Sigmoid colon (tissue), 7 donors: ENCODE data around the gene PCGF5. TPM values are rescaled to one million over a fixed set of nuclear protein-coding genes. Genes with fewer than 3 reads are reported as not detected.

Experiments
- DNase-seq: peaks from one replicate; pipeline ENCODE4 v3.0.0-alpha.2; 2019
- H3K27ac ChIP-seq, 4 donors: fragments of 200-600 bp; sonication (generic); one replicate each; pipeline ENCODE4 v1.5.1; 2016 to 2019; ENCODE audit warnings: mild to moderate bottlenecking in 1 of 4
- H3K27me3 ChIP-seq, 3 donors: fragments of 200-600 bp; sonication (generic); one replicate each; pipeline ENCODE4 v1.5.1; 2019; ENCODE audit warnings: mild to moderate bottlenecking in 1 of 3
- H3K36me3 ChIP-seq, 4 donors: fragments of 200-600 bp; sonication (generic); one replicate each; pipeline ENCODE4 v1.5.1; 2016 to 2019
- H3K4me1 ChIP-seq, 4 donors: fragments of 200-600 bp; sonication (generic); one replicate each; pipeline ENCODE4 v1.5.1; 2017 to 2019
- H3K4me3 ChIP-seq, 4 donors: fragments of 200-600 bp; sonication (generic); one replicate each; pipeline ENCODE4 v1.5.1; 2017 to 2019; ENCODE audit warnings: mild to moderate bottlenecking in 2 of 4, moderate library complexity in 1 of 4
- H3K9me3 ChIP-seq, 4 donors: fragments of 200-600 bp in 3 of 4; sonication (generic) in 3 of 4; one replicate each; pipeline versions ENCODE4 v1.5.1 to v1.6.1; 2013 to 2019
- EP300 ChIP-seq, 4 donors: sonication (generic); formaldehyde crosslinking; IDR thresholded peaks; one replicate each; pipeline ENCODE4 v1.6.1; 2017; ENCODE audit warnings: antibody characterized with exemption in 4 of 4
- POLR2A ChIP-seq, 2 donors: fragments of 450-650 bp; IDR thresholded peaks; one replicate each; pipeline ENCODE4 v1.6.1; 2016; ENCODE audit warnings: antibody characterized with exemption in 2 of 2, mild to moderate bottlenecking in 2 of 2, moderate library complexity in 2 of 2
- POLR2AphosphoS5 ChIP-seq, 4 donors: sonication (generic); formaldehyde crosslinking; IDR thresholded peaks; one replicate each; pipeline ENCODE4 v1.6.1; 2017; ENCODE audit warnings: antibody characterized with exemption in 4 of 4
- WGBS, 2 donors: extraction: QIAGEN DNeasy Blood & Tissue Kit; methylation state at CpG; one replicate each; pipeline ENCODE4 v1.1.7; 2013; 5-methylcytosine and 5-hydroxymethylcytosine counted together
- intact Hi-C: fragments of 100-400 bp; cut with DNase I; formaldehyde crosslinking; loops from one replicate; pipeline ENCODE4 v1.15.1; 2023
- polyA plus RNA-seq, 3 donors: library from polyadenylated mRNA; stranded (reverse); fragments of 200-250 nt; gene quantifications; one replicate each; pipeline ENCODE4 v1.2.3, GENCODE V29; 2013
- total RNA-seq, 4 donors: library from RNA; depleted of rRNA; stranded (reverse); fragments of >200 nt; gene quantifications; one replicate each; pipeline ENCODE4 v1.1.0, GENCODE V29; 2016
- TF ChIP-seq, protein P1 (sequence below), 4 experiments: fragments of 450-650 bp in 3 of 4; fragments of 200-600 bp in 1 of 4; IDR thresholded peaks; one replicate each; pipeline ENCODE4 v1.5.1; 2016 to 2019; ENCODE audit warnings: antibody characterized with exemption in 4 of 4, mild to moderate bottlenecking in 3 of 4, moderate library complexity in 2 of 4
- donor health status: healthy with polysubstance abuse.
- donor health status: Bipolar disorder and iron deficiency.
- donor health status: healthy.

The PCGF5 gene
- total and polyA plus RNA-seq, 7 donors = 38.9 to 78.7 (median 49.6) TPM

DNA sequence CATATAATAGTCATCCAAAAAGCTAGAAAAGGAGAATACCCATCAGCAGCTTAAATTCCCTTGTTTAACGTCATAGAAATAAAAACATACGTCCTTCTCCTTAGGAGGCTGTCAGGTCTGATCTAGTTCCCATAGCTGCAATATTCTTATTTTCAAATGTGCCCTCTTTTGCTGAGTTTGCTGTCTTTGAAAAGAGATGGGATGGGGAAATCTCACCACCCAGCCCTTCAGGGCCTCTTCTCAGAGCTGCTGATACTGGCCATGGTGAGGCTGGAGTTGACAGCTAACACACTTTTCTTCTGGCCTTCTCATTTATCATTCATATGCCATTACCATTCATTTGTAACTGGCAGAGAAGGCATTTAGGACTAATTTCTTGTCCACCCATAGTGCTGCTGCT lies 5.1 kb upstream of the PCGF5 start:
- H3K4me1 ChIP-seq = peaks cover 0 to 18% (median 0%) of the 10 kb centered on the region in 4 donors
- H3K27me3 ChIP-seq = no peaks in the 10 kb centered on the region
- WGBS, 2 donors = 85 to 90% methylated on average over 2 of the region's 2 CpGs
- no peaks in the 10 kb centered on the region for H3K36me3 ChIP-seq
- no peak overlapping the region for H3K4me3 ChIP-seq
- TF ChIP-seq POLR2A (IDR thresholded peaks at IDR 0.05) (no peak), POLR2AphosphoS5 (IDR thresholded peaks at IDR 0.05) (no peak), EP300 (IDR thresholded peaks at IDR 0.05) (no peak)
- TF ChIP-seq, protein P1, sequence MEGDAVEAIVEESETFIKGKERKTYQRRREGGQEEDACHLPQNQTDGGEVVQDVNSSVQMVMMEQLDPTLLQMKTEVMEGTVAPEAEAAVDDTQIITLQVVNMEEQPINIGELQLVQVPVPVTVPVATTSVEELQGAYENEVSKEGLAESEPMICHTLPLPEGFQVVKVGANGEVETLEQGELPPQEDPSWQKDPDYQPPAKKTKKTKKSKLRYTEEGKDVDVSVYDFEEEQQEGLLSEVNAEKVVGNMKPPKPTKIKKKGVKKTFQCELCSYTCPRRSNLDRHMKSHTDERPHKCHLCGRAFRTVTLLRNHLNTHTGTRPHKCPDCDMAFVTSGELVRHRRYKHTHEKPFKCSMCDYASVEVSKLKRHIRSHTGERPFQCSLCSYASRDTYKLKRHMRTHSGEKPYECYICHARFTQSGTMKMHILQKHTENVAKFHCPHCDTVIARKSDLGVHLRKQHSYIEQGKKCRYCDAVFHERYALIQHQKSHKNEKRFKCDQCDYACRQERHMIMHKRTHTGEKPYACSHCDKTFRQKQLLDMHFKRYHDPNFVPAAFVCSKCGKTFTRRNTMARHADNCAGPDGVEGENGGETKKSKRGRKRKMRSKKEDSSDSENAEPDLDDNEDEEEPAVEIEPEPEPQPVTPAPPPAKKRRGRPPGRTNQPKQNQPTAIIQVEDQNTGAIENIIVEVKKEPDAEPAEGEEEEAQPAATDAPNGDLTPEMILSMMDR (IDR thresholded peaks at IDR 0.05) = no peak
- DNase-seq = no peak
- intact Hi-C loops = no loop called here
- H3K9me3 ChIP-seq = no peaks in the 10 kb centered on the region
- no peak overlapping the region for H3K27ac ChIP-seq

DNA sequence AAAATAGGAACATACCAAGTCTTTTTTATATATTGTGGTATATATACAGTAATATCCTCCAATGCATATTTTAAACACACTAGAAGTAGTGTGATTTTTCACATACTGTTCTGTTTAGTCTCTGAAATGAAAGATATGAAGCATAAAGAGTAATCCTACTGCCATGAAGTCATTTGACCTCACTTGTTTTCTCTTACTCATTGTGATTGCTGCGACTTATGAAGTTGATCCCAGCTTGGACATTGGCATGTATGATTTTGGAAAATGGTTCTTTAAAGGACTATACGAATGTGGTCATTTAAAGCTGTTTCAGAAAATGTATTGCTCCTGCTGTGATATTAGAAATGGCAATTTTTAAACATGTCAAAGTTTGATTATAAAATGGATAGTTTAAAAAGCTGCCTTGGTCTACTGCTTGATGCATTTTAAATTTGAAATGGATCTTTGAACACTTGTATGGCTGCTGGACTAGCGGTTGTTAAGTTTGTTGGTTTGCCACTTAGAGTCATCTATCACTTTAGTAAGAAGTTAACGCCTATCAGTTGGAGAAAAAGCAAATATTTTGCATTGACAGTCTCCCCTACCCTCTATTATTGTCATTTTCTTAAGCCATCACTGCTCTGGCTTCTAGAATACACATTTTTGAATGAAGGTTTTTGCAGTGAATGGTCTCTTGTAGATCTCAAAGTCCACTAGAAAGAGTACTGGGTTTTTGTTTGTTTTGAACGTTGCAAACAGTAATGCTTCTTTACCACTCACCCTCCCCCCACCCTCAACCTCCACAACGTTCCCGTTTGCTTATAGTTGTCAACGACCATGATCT lies 881 bp upstream of the PCGF5 start:
- Histone ChIP-seq H3K36me3 (no peaks in the 10 kb centered on the region), H3K4me3 (peak overlapping the region; percentile 18 to 99 (median 96)), H3K27ac (peak overlapping the region; percentile 89 to 96 (median 94)), H3K27me3 (no peaks in the 10 kb centered on the region), H3K9me3 (no peaks in the 10 kb centered on the region), H3K4me1 (peaks cover 0 to 35% (median 28%) of the 10 kb centered on the region in 4 donors)
- DNase-seq = no peak
- TF ChIP-seq POLR2AphosphoS5 (IDR thresholded peaks at IDR 0.05) = no peak
- TF ChIP-seq, protein P1 (IDR thresholded peaks at IDR 0.05) = no peak
- TF ChIP-seq POLR2A (IDR thresholded peaks at IDR 0.05) = no peak
- no peak for TF ChIP-seq EP300 (IDR thresholded peaks at IDR 0.05)
- WGBS, 2 donors = 9 to 33% methylated on average over 8 of the region's 8 CpGs
- intact Hi-C loops = no loop called here

DNA sequence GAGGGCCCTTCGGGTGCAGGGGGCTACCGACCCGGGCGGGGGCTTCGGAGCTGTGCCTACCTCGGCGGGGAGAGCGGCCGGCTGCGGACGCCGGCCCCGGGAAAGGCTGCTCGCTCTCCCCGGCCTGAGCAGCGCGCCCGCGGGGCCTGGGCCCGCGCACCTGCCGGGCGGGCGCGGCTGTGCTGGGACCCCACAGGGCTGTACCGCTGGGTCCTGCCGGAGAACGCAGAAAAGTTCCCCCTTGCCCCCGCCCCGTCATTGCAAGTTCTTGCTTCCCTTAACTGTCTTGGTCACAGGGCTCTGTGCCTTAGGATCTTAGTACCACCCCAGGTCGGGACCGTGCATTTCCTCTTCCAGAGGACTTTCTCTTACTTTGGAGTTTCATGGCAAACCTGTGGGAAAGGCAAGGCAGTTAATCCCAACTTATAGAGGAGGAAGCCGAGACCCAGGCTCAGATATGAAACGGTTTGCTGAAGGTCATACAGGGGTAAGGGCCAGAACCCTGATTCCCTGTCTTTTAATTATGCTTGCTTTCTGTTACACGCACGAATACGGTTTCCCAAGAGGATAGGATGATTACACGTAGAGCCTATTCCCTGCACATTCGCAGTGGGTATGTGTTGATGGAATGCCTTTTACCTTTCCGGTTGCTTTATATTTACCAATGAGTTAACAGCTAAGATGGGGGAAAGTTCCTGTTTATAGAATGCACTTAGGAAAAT lies 652 bp downstream of the PCGF5 start:
- intact Hi-C loops = loop anchor here (1.0 kb wide), 1 partner anchor 59 kb away; no protein-coding TSS in a partner anchor
- peaks cover 0 to 38% (median 28%) of the 10 kb centered on the region in 4 donors for H3K4me1 ChIP-seq
- H3K9me3 ChIP-seq = no peaks in the 10 kb centered on the region
- DNase-seq = peak; percentile 63
- H3K27ac ChIP-seq = peak overlapping the region; percentile 89 to 96 (median 94)
- no peaks in the 10 kb centered on the region for H3K27me3 ChIP-seq
- H3K4me3 ChIP-seq = peak overlapping the region; percentile 95 to 99 (median 96)
- no peaks in the 10 kb centered on the region for H3K36me3 ChIP-seq
- no peak for TF ChIP-seq POLR2A (IDR thresholded peaks at IDR 0.05)
- 1 to 2% methylated on average over 40 of the region's 40 CpGs for WGBS, 2 donors

DNA sequence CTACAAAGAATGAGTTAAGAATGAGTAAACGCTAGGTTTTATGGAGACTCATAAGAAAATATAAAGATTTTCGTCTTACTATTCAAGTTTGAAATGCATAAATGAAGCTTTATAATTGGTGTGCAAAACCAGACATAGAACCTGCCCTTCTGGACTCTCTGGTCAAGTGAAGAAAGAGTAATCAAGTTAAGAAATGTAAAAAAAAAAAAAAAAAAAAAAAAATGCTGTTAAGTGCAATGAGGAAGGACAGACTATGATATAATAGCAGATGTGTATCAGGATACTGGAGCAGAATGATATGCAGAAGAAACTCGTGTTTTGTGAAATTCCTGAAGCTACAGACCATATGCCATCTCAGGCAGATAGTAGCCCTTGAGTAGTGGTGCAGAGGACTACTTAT lies 5.6 kb downstream of the PCGF5 start:
- peaks cover 0 to 10% (median 0%) of the 10 kb centered on the region in 4 donors for H3K36me3 ChIP-seq
- 22 to 71% methylated on average over 3 of the region's 3 CpGs for WGBS, 2 donors
- no peak overlapping the region for H3K4me3 ChIP-seq
- DNase-seq = no peak
- no peaks in the 10 kb centered on the region for H3K27me3 ChIP-seq
- TF ChIP-seq, protein P1 (IDR thresholded peaks at IDR 0.05) = no peak
- TF ChIP-seq EP300 (IDR thresholded peaks at IDR 0.05) = no peak
- TF ChIP-seq POLR2AphosphoS5 (IDR thresholded peaks at IDR 0.05) = no peak
- TF ChIP-seq POLR2A (IDR thresholded peaks at IDR 0.05) = no peak
- intact Hi-C loops = no loop called here
- H3K4me1 ChIP-seq = peaks cover 0 to 38% (median 28%) of the 10 kb centered on the region in 4 donors
- H3K9me3 ChIP-seq = no peaks in the 10 kb centered on the region
- no peak overlapping the region for H3K27ac ChIP-seq

DNA sequence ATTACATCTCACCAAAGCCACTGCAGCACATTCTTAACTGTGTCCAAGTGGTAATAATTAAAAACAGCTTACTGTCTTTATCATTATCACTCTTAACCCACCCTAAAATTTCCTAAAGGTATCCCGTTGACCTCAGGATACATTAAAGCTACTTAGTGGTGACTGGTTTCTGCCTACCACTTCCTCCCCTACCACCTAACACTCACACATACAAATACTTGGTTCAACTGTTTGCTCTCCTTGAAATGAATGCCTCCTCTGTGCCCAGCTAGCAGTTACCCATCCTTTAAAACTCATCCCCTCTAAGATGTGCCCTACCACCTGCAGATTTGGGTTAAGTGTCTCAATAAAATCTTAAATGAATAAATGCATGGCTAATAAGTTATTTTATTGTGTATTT lies 7.1 kb downstream of the PCGF5 start:
- TF ChIP-seq EP300 (IDR thresholded peaks at IDR 0.05) (no peak), POLR2A (IDR thresholded peaks at IDR 0.05) (no peak), POLR2AphosphoS5 (IDR thresholded peaks at IDR 0.05) (no peak)
- TF ChIP-seq, protein P1 (IDR thresholded peaks at IDR 0.05) = no peak
- Histone ChIP-seq H3K36me3 (peaks cover 0 to 10% (median 0%) of the 10 kb centered on the region in 4 donors), H3K27me3 (no peaks in the 10 kb centered on the region), H3K4me1 (peaks cover 0 to 23% (median 17%) of the 10 kb centered on the region in 4 donors), H3K4me3 (no peak overlapping the region), H3K9me3 (no peaks in the 10 kb centered on the region), H3K27ac (no peak overlapping the region)
- no peak for DNase-seq
- intact Hi-C loops = no loop called here
- WGBS, 2 donors = 60 to 68% methylated on average over 1 of the region's 1 CpG
